ENCODE results near the gene MMP1. TPM values are rescaled to one million over a fixed set of nuclear protein-coding genes. Genes with fewer than 3 reads are reported as not detected.

MMP1 gene
- 0.11 TPM in 1 of 3 replicates, not detected in the others for total RNA-seq (2021)
- Bru-seq, nascent RNA, result not detected
- long read RNA-seq, experiment 1, result 0 reads
- long read RNA-seq, experiment 2, result 0 reads
- long read RNA-seq, experiment 3, result 0 reads

GRCh38 chr11:102798012-102798746, at the start of gene MMP1:
MMP1 (minus strand) TSS chr11:102798160; CDS start chr11:102798092, 68 bp downstream.
- ATAC-seq, result no peak
- POLR2A ChIA-PET, result no interaction called here
- no peak for DNase-seq (ENCODE audit: low spot score)
- H3K27ac Mint-ChIP-seq, result no peak within 1 kb of the TSS
- no peak within 1 kb of the TSS for H3K4me3 Mint-ChIP-seq
- CTCF ChIA-PET, result interaction anchor here (0.7 to 1.4 kb wide), 2 partner anchors 18 to 64 kb away, joined by 3 to 4 read pairs; partner anchors contain the start of gene MMP10
- no peaks in the 10 kb centered on the region for H3K36me3 Mint-ChIP-seq
- no peak for TF ChIP-seq JUN (CRISPR knock-in tag; IDR thresholded peaks at IDR 0.05)
- no peak for TF ChIP-seq JAZF1 (CRISPR knock-in tag; IDR thresholded peaks at IDR 0.05)
- TF ChIP-seq IRF1 (CRISPR knock-in tag; IDR thresholded peaks at IDR 0.05), result no peak
- TF ChIP-seq NFATC4 (CRISPR knock-in tag; IDR thresholded peaks at IDR 0.05), result no peak
- no peak for TF ChIP-seq GTF2I (CRISPR knock-in tag; conservative IDR thresholded peaks at IDR 0.05)
- no peak for TF ChIP-seq CBFB (CRISPR knock-in tag; IDR thresholded peaks at IDR 0.05; ENCODE audit: low read depth)
- no peak for TF ChIP-seq ZNF532 (CRISPR knock-in tag; IDR thresholded peaks at IDR 0.05; ENCODE audit: borderline replicate concordance)
- no peak for TF ChIP-seq E2F5 (CRISPR knock-in tag; IDR thresholded peaks at IDR 0.05)
- TF ChIP-seq NR2C2 (CRISPR knock-in tag; IDR thresholded peaks at IDR 0.05), result no peak
- no peak for TF ChIP-seq GRHL2 (CRISPR knock-in tag; IDR thresholded peaks at IDR 0.05; ENCODE audit: insufficient replicate concordance, severe bottlenecking)
- no peak for TF ChIP-seq ZNF425 (CRISPR knock-in tag; conservative IDR thresholded peaks at IDR 0.05)
- no peak for TF ChIP-seq STAT6 (CRISPR knock-in tag; conservative IDR thresholded peaks at IDR 0.05; ENCODE audit: low read depth)
- no peak for TF ChIP-seq RORB (CRISPR knock-in tag; IDR thresholded peaks at IDR 0.05)
- TF ChIP-seq ZNF671 (CRISPR knock-in tag; IDR thresholded peaks at IDR 0.05), result no peak
- no peak for TF ChIP-seq MYBL2 (CRISPR knock-in tag; IDR thresholded peaks at IDR 0.05)
- TF ChIP-seq MLX (CRISPR knock-in tag; IDR thresholded peaks at IDR 0.05), result no peak
- no peak for TF ChIP-seq ELF4 (CRISPR knock-in tag; IDR thresholded peaks at IDR 0.05; ENCODE audit: low read depth)
- TF ChIP-seq ZNF281 (CRISPR knock-in tag; IDR thresholded peaks at IDR 0.05), result no peak
- TF ChIP-seq ETV6 (CRISPR knock-in tag; IDR thresholded peaks at IDR 0.05), result no peak
- H3K4me1 Mint-ChIP-seq, result peaks cover 2% of the 10 kb centered on the region; the same call in 1 of the 2 replicates
- H3K27me3 Mint-ChIP-seq (ENCODE audit: low read depth), result no peaks in the 10 kb centered on the region
- no peaks in the 10 kb centered on the region for H3K9me3 Mint-ChIP-seq

Data from WTC11 (cell line).